HG02870 (cell line): ENCODE results near the gene CSRNP3.

Source experiments
- ATAC-seq: cut with Tn5 transposase; IDR thresholded peaks from one replicate; pipeline ENCODE4 v1.9.1; 2021; ENCODE audit warnings: mild to moderate bottlenecking, moderate library complexity; ENCODE audit not compliant: unreplicated experiment

CSRNP3 gene

DNA sequence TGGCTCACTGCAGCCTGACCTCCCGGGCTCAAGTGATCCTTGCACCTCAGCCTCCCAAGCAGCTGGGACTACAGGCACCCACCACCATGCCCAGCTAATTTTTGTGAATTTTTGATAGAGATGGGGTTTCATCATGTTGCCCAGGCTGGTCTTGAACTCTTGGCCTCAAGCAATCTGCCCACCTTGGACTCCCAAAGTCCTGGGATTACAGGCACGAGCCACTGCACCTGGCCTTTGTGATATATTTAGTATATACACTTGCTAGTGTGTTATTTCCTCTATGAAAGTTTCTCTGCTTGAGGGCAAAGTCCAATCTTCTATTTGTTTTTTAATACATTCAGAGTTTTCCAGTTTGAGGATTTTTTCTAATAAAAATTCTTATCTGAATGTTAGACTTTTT lies 205.3 kb downstream of the CSRNP3 start:
- ATAC-seq = no peak

DNA sequence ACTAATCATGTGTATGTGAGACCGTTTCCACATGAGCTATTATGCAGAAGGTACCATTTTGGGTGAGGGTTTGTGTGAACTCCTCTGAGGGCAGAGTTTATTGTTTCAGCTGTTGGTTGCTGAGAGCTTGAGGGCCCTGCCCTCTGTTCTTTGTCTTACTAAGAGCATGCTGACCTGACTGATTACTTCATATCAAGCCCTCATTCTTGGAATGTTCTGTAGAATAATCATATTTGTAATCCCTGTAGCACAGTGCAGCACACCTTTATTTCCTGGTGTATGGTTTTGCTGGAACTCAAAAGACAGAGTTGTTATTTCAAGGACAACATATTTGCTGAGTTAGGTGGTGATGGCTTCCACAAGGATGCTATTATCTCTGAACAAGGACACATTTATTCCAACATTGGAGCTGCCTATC lies 206.1 kb downstream of the CSRNP3 start:
- no peak for ATAC-seq

DNA sequence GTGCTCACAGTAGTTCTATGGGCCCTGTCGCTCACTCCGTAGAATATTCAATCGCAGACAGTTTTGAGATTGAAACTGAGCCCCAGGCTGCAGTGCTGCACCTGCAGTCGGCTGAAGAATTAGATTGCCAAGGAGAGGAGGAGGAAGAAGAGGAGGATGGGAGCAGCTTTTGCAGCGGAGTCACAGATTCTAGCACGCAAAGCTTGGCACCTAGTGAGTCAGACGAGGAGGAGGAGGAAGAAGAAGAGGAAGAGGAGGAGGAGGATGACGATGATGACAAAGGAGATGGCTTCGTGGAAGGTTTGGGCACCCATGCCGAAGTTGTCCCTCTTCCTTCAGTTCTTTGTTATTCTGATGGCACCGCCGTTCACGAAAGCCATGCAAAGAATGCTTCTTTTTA lies 209.4 kb downstream of the CSRNP3 start:
- no peak for ATAC-seq

DNA sequence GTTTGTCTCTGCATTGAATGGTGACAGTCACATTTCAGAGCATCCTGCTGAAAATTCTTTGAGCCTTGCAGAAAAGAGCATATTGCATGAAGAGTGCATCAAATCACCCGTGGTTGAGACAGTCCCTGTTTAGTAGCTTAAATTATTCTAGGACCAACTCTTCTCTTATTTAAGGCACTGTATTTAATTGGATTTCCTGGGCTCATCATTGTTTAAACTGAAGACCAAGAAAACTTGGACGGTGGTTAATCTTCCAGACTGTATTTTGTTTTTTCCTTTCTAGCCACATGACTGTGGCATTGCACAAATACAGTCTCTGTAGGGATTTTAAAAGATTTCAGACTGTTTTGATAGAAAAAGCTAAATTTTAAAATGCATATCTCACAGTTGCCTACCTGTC lies 210.1 kb downstream of the CSRNP3 start:
- ATAC-seq = no peak

DNA sequence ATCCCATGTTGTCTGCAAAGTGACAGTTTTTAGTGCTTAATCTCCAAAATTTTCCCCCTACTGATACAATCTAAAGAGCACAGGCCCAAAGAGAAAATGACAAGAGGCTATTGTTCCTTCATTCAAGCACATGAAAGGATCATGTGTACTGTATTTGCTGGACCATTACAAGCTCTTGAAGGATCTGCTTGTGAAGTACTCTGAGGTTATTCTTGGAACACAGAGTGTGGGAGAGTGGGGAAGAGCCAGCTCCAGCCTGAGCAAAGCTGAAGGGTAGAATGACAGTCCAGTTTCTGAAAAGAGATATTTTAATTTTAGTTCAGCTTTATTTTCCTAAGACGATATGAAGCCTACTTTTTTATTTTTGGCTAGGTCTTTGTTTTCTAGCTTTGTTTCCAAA lies 212.3 kb downstream of the CSRNP3 start:
- no peak for ATAC-seq

DNA sequence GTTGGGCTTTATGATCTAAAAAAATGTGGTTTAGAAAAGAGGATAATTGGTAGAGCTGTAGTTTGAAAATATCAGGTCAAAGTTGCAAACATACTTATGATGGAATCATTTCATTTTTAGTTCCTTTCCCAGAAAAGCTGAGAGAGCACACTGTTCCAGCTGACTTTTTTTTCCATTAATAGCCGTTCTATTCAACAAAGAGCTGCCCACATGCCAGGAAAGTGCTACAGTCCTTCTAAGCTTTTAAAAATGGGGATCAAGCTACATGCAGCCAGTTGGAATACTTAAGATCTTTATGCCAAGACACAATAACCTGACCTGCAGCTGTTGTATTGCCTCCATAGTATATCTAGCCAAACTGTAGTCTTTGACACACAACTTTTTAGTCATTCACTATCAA lies 213.0 kb downstream of the CSRNP3 start:
- ATAC-seq = no peak

DNA sequence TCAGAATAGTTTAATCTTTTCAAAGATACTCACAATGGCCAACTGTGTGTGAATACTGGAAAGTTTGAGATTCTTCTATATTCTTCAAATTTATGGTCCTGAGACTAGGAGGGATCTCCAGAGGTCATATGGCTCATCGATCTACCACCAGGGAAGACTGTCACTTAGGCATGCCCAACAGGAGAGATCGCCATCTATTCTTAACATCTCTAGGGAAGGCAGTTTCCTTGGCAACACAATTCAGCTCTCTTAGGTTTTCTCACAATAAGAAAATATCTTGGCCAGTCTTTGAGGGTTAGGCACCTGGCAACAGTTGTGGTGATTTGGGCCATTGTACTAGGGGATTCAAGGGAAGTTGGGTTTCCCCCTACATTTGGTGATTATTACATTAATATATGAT lies 217.3 kb downstream of the CSRNP3 start:
- ATAC-seq = no peak

DNA sequence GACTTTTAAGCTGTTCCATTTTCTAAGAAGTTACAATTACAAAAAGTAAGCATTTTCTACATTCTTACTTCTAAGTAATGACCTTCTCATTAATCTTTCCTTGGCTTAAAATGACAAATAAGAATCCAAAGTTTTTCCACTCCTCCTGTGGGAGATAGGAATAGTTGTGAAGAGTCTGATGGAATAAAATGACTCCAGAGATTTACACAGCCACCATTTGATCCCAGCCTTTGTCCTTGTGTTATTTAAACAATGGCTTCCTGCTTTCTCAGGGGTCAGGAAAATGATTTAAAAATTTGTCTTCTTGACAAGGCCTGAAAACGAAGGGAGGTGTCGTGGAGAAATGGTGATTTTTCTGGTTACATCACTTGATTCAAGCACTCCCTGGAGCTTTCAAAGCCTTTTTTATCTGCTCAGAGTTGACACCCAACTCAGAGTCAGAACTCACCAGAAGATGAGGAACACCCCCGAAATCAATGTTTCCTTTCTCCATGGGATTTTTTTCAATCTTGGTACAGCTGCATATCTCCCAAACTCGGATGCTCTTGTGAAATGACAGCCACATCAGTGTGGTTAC lies 218.0 kb downstream of the CSRNP3 start:
- no peak for ATAC-seq

DNA sequence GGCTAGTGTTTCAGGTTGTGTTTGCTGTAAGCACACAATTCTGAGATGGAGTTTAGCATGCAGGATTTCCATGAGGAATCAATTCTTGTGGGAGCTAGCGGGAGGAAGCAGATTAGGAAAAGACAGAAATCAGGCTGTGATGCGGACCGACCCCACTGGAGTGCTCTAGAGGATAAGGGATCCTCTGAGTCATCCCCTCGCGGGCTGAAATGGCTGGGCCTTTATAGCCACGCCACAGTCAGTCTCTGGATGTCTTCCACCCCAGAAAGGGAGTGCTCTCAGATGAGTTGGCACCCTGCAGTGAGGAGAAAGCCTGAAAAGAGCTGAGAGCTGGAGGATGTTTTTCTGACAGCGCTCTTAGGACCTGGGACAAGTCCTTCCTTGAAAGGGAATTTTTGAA lies 222.1 kb downstream of the CSRNP3 start:
- no peak for ATAC-seq

DNA sequence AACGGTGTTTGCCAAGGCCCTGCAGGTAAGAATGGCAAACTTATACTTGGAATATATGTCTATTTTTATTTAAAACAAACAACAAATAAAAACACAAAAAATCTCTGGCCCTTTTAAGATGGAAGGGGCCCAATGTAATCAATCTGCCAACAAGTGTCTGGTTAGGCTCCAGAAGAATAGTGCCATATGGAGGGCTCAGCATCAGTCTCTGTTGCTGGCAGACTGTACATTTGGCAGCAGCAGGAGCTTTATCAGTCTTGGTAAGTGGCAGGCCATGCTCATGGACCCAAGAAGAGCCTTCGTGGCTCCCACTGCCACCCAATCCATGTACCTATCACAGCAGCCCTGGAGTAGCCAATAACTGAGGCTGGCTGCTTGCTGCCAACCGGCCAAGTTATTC lies 223.4 kb downstream of the CSRNP3 start:
- no peak for ATAC-seq

DNA sequence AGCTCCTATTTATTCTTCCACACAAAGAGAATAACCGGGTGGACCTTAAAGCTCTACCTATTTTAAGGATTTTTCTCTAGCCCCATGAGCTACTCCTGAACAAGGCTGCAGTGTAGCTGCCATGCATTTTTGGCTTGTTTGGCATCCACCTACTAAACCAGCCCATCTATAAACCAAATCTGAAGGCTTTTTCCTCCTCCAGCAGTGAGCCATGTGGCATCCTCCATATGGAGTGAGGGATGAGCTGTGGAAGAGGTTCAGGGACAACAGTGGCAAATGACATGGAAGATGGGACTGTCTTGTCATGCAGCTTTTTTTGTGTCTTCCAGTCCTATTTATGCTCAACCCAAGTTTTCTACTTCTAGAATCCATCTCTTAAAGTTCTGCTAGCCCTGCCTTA lies 224.3 kb downstream of the CSRNP3 start:
- no peak for ATAC-seq

DNA sequence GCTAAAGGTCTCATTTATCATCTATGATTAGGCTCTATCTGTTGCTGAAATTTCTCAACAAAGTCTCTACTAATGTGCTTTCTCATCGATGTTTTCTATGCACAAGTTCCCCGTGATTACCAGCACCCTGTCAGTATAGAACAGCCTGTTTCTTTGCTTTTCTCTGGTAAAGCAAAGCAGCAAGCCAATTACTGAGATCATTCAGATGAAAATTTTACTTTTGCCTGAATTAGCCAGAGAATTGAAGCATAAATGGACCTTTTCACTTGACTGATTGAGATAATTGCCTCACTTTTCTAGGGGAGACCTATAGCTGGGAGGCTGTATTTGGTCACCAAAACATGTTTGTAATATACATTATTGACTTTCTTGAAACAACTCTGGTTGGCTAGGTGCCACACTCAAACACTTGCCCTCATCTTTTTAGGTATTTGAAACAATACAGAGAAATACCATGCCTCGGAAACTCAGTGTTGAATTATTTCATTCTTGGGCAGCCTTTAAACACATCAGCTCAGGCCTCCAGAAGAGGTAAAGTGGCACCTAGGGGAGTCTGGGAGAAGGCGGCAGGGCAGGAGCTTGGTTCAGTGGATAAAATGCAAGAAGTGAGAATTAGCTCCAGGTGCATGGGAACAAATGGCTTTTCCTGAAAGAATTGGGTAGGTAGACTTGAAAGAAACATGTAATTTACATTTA lies 228.4 kb downstream of the CSRNP3 start:
- ATAC-seq = no peak

DNA sequence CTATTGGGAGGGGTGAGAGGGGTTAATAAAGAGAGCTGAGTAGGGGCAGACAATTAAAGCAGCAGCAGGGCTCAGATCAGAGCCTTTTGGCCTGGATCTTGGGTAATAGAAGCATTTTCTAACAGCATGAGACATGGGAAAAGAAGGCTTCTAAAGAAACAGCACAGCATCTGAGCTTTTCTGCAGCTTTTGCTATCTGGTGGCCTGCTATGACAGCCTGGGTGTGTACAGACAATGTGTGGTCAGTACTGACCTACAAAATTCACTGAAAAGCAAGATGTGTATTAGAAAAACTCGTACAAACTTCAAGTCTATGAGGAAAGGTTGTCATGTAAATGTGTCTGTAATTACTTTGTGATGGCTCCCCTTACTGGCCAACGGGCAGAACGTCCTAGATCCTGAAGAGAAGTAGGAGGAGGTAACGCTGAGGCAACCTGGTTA lies 229.0 kb downstream of the CSRNP3 start:
- ATAC-seq = peak; percentile 91

DNA sequence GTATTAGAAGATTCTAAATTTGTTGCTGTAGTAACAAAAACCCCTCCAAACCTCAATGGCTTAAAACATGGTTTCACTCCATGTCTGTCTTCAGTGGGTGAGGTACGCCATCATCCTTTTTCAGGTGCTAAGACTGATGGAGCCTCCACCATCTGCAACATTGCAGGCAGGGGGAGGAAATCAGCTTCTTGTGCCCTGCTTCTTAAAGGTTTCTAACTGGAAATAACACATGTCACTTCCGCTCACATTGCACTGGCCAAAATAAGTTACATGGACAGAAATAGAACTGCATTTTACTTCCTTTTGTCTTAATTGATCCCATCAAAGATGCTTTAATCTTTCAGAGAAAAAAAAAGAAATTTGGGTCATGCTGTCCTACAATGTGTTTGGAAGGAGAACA lies 230.4 kb downstream of the CSRNP3 start:
- no peak for ATAC-seq

DNA sequence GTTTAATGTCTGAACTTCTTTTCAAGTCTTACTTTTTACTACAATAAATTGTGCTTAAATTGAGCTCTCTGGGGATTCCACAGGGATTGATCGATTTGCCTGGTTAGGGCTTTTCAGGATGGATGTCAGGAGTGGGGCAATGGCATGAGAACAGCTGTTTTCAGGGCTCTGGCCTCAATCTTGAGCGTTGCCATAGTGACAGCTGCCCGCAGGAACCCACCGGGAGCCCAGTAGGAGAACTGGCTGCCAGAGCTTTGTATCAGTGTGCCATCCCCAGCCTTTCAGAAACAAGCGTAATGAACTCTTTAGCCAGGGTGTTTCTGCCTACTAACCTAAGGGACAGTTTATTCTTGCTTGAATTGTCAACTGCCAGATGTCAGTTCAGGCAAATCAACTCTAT lies 231.0 kb downstream of the CSRNP3 start:
- ATAC-seq = no peak

DNA sequence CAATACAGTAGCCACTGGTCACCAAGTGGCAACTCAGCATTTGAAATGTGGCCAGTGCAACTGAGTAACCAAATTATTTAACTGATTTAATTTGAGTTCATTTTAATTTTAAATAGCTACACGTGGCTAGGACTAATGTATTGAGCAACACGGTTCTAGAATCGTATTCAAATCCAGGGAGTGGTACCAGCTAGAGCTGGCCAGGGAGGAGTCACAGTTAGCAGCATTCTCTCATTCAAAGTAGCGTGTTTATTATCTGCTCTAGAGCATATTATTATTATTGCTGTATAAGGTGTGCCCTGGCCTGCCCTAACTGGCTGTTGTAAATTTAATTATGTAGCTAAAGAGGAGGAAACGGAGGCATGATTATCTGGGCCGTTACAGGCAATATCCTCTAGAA lies 231.6 kb downstream of the CSRNP3 start:
- no peak for ATAC-seq

DNA sequence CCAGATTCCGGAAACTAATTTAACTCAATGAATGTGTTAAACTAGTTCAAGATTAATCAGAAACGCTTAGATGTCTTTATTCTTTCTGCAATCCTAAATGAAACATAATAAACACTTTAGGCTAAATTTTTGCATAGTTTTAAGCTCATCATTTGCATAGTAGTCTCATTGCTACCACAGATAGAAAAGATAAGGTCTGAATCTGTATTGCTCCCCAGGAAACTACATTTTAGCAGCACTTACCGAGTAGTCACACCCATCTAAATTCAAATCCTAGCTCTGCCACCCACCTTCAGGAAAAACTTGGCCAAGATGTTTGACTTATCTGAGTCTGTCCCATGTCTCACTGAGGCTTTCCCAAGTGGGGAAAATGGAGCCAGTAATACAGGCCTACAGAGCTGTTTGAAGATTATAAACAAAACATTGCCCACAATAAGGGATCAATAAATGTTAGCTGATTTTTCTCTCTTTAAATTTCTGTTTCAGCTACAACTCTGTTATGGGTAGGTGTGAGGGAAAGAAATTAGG lies 237.5 kb downstream of the CSRNP3 start:
- ATAC-seq = no peak

DNA sequence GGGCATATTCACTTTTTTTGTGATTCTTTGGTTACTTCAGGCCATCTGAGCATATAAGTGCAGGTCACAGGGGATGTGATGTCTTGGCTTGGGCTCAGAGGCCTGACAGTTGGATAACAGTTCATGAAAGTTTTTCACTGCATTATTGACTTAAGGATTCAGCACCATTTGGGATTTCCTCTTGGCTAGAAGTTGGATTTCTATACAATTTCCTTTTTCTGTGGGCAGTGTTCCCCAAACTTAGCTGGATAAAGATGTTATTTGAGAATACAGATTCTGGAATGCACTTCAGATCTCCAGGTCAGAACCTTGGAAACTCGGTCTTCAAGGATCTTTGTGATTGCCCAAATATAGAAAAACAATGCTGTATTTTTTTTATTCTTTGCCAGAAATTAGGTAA lies 246.6 kb downstream of the CSRNP3 start:
- no peak for ATAC-seq

DNA sequence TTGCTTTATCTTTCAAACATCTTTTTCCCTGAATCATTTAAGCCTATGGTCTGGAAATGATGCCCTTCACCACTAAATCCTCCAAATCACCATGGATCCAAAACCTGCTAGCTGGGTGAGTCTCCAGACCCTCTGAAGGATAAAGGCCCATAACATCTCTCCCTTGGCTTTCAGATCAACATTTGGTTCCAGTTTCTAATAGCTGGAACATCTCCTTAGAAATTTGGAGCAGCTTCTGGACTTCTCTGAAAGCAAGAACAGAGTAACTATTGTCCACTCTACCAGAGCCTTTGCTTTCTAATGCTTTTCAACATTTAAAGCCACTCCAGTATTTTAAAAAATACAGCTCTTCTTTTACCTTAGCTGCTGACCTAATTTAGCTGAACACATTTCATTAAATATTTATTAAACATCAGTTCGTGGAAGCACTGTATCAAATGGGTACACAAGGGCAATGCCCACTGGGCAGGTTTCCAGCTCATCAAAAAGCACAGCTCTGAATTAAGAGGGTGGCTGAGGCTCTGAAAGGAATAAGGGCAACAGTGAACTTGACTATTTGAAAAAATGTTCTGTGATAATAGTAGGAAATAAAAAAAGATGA lies 249.2 kb downstream of the CSRNP3 start:
- no peak for ATAC-seq

DNA sequence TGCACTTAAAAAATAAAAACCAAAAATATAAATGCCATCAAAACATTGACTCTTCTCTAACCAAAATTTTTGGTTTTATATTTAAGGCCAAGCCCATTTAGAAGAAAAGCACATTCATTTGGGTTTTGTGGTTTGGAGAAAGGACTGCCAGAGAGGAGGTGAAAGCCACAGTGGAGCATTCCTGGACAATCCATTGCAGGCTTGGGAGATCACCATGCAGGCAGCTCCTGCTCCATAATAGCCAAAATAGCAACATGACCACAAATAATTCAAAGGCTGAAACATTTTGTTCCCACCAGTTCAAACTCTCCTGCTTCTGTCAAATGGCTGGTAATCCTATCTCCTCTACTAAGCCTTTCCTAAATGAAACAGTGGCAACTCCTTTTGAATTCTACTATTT lies 251.0 kb downstream of the CSRNP3 start:
- ATAC-seq = no peak

DNA sequence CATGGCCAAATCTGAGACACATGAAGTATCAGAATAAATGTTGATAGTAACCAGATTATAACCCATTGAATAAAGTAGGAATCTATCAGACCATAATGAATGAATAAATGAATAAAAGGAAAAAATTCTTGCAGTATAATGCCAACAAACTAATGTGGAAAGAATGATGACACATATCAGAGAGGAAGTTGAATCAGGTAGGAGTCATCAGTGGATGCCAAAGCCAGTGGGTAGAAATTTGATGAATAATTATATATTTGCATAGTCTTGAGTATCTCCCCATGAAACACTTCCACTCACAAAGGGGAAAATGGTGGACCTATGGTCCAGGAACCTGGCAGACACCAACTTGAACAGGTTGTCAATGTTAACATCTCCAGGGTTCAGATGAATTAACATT lies 255.9 kb downstream of the CSRNP3 start:
- no peak for ATAC-seq
